Adrenal gland (tissue), 5 donors: ENCODE measurements around the gene RASSF7.

Experiments
- POLR2A ChIP-seq, 2 donors: fragments of 450-650 bp; IDR thresholded peaks; one replicate each; pipeline ENCODE4 v1.6.1; 2017; ENCODE audit warnings: antibody characterized with exemption in 2 of 2, mild to moderate bottlenecking in 2 of 2, moderate library complexity in 1 of 2
- TF ChIP-seq, protein P1 (sequence below), 6 experiments: fragments of 450-650 bp in 4 of 6; fragments of 200-600 bp in 2 of 6; sonication (generic) in 1 of 6; IDR thresholded peaks; 1 replicate in 5 of 6; 2 replicates in 1 of 6; pipeline versions ENCODE4 v1.5.1 to v1.8.0; 2016 to 2021; ENCODE audit warnings: antibody characterized with exemption in 6 of 6, mild to moderate bottlenecking in 2 of 6, moderate library complexity in 1 of 6
- donor health status: DM: no; HTN: no; CAD: no.

- TF ChIP-seq, protein P1, sequence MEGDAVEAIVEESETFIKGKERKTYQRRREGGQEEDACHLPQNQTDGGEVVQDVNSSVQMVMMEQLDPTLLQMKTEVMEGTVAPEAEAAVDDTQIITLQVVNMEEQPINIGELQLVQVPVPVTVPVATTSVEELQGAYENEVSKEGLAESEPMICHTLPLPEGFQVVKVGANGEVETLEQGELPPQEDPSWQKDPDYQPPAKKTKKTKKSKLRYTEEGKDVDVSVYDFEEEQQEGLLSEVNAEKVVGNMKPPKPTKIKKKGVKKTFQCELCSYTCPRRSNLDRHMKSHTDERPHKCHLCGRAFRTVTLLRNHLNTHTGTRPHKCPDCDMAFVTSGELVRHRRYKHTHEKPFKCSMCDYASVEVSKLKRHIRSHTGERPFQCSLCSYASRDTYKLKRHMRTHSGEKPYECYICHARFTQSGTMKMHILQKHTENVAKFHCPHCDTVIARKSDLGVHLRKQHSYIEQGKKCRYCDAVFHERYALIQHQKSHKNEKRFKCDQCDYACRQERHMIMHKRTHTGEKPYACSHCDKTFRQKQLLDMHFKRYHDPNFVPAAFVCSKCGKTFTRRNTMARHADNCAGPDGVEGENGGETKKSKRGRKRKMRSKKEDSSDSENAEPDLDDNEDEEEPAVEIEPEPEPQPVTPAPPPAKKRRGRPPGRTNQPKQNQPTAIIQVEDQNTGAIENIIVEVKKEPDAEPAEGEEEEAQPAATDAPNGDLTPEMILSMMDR (IDR thresholded peaks at IDR 0.05), result no peak
- no peak for TF ChIP-seq POLR2A (IDR thresholded peaks at IDR 0.05)
These were observed 22.2 kb upstream of the RASSF7 start for GRCh38 chr11:538431-539051.
